Activated CD4-positive, alpha-beta T cell treated with anti-CD3 and anti-CD28 coated beads for 48 hours (primary cell): Measurements from ENCODE around the gene GLYR1.
"Not testable (repeated sequence)": the region's sequence is repeated elsewhere in the genome, so short reads cannot be mapped to it uniquely, and the experiment has no call there.

Source experiments
- DNase-seq: peaks from one replicate; pipeline ENCODE4 v3.0.0-alpha.2; 2020

The GLYR1 gene

DNA sequence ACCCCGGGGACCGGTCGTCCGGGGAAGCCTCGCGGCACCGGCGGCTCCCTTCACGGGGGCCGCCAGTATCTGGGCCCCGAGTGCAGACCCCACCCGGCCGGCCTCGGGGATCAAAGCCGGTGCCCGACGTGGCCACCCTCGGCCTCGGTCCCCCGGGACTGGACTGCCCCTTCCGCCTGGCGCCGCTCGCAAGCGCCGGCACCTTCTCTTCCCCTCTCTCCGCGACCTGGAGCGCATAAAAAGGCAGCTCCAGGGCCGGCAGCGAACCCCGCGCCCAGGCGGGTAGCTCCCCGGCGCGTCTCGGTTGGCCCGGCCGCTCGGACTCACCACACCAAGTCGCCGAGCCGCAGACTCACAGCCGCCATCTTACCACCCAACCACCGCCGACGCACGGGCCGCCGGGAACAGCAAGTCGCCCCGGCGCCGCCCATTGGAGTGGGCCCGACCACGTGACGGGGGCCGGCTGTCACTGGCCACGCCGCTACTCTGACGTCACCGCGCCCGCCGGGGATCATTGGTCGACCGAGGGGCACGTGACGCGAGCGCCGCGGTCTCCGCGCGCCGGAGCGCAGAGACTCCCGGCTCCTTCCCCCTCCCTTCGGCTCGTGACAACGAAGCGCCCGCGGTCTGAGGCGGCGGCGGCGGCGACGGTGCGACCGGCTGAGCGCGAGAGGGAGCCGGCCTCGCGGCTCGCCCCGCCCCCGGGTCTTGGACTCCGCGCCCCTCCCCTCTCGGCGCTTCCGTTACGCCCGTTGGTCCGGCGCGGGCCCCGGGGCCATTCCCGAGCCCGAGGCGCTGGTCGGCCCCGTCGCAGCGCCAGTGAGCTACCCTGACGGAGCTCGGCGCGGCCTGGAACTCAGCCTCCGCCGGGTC, at the start of gene GLYR1, which contains the start of gene UBN1:
Gene GLYR1, minus strand, starts transcription at position 388 of the 873 bp plus-strand sequence. Its CDS starts 23 bp downstream, at position 365.
Gene UBN1, plus strand, starts transcription at position 581 of the 873 bp plus-strand sequence. CDS start 5,437 bp downstream, outside the sequence.
- DNase-seq, result peak; percentile 100

GRCh38 chr16:4896761-4897160, 49.7 kb upstream of the GLYR1 start:
- not testable (repeated sequence) for DNase-seq

- no peak for DNase-seq
These were observed 48.3 kb upstream of the GLYR1 start for GRCh38 chr16:4895366-4895765.

DNA sequence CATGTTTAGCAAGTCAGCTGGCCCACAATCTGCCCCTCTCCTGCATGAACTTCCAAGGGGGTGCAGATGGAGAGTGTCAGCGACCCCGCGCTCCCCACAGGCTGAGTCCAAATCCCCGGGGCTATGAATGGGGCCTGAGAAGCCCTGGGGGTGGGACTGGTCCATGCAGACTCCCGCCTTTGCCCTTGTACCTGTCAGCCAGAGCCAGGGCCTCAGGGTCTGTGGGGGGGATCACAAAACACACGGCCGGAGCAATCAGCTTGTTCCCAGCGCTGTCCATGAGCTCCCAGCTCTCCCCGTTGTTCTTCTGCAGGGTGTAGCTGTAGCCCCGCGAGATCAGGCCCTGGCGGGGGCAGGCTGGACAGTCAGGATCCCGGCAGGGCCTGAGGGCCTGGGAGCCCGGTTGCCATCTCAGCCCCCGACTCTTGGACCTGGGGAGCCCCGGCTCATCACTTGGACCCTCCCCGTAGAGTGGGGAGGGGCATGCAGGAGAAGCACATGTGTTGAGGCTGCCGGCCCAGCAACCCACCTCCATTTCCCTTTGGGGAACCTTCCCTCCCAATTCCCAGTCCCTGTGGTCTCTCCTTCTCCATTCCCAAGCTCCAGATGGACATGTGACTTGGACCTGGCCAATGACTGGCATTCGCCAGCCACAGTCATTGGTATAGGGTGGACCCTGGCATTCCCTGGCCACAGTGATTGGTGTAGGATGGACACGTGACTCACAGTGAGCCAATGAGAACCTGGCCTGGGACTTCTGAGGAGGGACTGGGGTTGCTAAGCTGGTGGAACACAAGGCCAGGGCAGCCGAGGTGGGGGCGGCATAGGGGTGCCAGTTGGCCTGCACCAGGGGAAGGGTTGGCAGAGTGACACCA, 47.4 kb upstream of the GLYR1 start:
- DNase-seq, result no peak

DNA sequence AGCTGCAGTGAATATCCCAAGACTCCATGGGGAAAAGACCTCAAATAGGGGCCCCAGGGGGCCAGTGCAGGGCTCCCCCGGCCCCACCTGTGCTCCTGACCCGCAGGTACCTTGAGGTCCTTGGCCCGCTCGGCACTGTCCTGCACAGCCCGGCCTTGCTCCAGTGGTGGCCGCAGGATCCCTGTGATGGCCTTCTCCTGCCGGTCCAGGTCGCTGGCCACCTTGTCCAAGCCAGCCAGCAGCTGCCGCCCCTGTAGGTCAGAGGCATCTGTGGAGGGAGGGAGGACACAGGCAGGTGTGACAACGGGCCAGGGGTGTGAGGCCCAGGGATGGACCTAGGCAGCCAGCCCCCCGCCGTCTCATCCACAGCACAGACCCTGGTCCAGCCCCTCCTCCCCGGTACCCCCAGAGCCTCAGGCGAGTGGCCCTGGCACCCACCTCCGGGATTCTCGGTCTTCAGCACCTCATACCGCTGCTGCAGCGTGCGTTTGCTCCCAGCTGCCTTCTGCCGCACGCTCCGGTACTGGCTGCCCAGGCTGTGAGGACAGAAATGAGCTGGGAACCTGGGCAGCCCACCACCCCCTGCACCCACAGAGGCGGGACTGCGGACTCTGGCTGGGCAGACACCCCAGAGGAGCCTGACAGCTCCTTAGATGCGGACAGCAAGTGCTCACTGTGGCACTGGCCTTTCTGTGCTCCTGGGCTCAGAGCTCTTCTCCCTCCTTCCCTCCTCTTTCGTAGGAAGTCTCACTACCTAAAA, 46.2 kb upstream of the GLYR1 start:
- no peak for DNase-seq

DNA sequence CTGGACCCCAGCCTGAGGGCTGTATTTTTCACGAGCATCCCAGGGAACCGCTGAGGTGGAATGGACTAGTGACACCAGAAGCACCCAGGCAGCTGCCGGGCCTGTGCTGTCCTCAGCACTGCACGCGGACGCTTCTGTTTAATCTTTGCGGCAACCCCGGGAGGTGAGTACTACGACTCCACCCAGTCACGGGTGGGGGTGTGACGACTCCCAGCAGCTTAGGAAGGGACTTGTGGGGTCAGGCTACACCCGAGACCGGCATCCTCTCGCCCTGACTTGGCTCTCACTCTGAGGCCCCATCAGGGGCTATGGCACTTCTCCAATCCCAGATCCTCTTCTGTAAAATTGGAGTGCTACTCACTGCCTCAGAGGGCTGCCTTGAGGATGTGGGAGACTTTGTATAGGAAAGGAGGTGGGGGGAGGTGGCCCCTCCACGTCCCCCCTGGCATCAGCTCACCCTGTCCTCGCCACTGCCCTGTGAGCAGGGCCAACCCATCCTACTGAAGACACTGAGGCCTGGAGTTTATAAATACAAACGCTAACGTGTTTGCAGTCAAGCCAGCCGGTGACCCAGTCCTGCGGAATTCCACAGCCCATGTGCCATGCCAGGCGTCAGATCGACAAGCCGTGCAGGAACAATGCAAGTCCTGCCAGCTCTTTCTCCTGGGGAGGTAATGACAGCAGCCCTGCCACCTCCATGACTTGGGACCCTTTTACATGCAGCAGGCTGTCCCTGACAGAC, 45.4 kb upstream of the GLYR1 start:
- DNase-seq, result no peak

GRCh38 chr16:4891886-4892216, 44.8 kb upstream of the GLYR1 start:
- DNase-seq, result no peak

GRCh38 chr16:4891097-4891885, 44.2 kb upstream of the GLYR1 start:
- no peak for DNase-seq

GRCh38 chr16:4890686-4891085, 43.6 kb upstream of the GLYR1 start:
- no peak for DNase-seq

DNA sequence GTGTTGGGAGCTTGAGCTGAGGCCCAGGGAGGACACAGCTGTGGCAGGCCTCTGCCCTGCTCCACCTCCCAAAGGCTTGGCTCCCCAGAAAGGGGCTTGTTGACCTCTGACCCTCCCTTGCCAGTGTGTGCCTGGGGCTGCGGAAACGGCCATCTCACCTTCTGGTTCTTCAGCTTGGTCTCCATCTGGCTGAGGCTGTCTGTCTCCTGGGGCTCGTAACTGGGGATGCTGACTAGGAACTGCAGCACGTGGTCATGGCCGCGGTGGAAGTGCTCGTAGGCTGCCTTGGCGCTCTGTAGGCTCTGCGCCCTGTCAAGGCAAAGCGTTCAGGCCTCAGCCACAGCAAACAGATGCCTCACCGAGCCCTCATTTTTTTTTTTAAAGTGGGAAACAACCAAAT, 42.9 kb upstream of the GLYR1 start:
- no peak for DNase-seq

DNA sequence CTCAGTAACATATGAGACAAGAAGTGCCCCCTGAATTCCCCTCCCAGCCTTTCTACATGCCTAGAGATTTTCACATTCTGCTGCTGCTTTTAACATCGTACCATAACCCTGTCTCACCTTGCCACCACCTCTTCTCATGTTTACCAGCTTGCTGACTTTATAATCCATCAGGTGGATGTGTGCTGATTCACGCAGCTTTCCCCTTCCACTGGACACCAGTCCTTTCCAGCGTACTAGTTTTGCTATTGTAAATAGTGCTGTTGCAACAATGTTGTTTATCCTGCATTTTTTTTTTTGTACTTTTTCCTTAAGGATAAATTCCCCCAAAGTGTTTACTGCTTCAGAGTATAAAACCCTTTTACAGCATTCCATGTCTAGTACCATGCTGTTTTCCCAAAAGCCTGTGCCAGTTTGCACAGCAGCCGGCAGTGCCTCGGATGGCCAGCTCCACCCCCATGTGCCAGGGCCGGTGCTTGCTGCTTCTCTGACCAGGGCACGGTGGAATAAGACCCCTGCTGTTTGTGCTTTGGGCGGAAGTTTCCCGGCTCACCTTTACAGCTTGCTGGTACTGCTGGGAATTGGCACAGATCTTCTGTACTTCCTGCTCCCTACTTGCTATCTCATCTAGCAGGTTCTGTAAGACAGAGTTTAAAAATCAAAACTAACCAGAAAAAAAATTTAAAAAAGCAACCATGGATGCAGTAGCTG, 41.5 kb upstream of the GLYR1 start:
- no peak for DNase-seq

GRCh38 chr16:4886151-4886550, 39.1 kb upstream of the GLYR1 start:
- DNase-seq, result no peak

- no peak for DNase-seq
These were observed 38.1 kb upstream of the GLYR1 start for GRCh38 chr16:4884972-4885874.

DNA sequence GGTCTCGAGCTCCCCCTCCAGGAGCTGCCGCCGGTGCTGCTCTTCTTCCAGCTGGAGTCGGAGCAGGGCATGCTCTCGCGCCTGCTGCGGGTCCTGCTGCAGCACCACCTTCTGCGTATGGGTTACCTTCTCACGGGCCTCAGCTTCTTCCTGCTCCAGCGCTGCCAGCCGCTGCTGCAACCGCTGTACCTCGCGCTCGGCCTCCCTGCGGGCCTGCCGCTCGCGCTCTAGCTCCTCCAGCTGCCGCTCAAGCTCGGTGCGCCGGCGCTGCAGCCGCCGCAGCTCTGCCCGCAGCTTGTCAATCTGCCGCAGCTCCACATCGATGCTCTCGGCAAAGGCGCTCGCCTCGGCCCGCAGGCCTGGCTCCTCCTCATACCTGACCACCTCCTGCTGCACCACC, 37.1 kb upstream of the GLYR1 start:
- no peak for DNase-seq

GRCh38 chr16:4883501-4883900, 36.4 kb upstream of the GLYR1 start:
- DNase-seq, result no peak

GRCh38 chr16:4882633-4883285, 35.7 kb upstream of the GLYR1 start:
- no peak for DNase-seq

DNA sequence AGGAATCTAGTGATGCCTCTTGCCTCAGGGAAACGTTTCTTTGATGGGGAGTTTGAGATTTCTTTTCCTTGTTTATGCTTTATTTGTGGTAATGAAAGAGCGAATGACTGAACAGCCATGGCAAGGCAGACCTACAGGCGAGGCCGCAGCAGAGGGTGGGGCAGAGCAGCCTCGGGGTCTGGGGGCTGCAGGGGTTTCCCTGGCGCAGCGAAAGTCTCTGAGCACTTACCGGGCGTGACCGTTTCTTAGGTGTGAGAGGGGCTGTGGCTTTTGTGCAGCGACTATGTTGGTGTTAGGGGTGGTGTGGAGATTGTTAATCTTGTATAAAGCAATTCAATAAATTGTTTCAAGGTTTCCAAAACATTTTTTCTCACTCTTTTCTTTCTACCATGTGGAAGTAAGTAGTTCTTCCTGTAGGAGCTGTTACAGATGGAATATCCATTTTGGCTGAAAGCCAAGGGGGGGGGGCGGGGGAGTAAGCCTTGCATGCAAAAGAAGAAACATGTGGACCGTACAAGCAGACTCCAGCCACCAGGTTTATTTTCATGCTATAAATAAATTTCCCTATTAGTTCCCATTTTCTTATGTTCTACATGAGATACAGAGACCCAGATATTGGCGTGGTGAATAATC, 35.0 kb upstream of the GLYR1 start:
- no peak for DNase-seq

- no peak for DNase-seq
These were observed 33.0 kb upstream of the GLYR1 start for GRCh38 chr16:4880006-4880580.
